ENCODE results near the gene FAM241A. TPM values are rescaled to one million over a fixed set of nuclear protein-coding genes. Genes with fewer than 3 reads are reported as not detected.

The FAM241A gene
- polyA plus RNA-seq, 2 of the 4 experiments (the other 2 are of a cell fraction) = 0.67 to 2.3 TPM

DNA sequence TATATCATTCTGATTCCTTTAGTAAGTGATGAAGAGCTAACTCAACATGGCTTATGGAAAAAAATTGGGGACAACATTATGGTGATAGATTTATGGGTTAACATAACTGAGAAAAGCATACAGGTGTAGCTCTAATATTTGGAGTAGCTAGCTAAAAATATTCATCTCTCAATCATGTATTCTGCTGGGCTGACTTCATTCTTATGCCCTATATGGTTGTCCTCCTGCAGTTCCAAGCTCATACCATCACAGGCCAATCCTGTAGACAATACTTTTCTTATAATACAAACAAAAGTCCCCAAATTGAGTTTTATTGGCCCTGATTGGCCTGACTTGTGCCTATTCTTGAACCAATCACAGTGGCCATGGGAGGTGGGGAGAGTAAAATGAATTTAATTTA, 6.7 kb upstream of the FAM241A start:
- TF ChIP-seq, protein P1, sequence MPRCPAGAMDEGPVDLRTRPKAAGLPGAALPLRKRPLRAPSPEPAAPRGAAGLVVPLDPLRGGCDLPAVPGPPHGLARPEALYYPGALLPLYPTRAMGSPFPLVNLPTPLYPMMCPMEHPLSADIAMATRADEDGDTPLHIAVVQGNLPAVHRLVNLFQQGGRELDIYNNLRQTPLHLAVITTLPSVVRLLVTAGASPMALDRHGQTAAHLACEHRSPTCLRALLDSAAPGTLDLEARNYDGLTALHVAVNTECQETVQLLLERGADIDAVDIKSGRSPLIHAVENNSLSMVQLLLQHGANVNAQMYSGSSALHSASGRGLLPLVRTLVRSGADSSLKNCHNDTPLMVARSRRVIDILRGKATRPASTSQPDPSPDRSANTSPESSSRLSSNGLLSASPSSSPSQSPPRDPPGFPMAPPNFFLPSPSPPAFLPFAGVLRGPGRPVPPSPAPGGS (IDR thresholded peaks at IDR 0.05) = no peak
- TF ChIP-seq, protein P2, sequence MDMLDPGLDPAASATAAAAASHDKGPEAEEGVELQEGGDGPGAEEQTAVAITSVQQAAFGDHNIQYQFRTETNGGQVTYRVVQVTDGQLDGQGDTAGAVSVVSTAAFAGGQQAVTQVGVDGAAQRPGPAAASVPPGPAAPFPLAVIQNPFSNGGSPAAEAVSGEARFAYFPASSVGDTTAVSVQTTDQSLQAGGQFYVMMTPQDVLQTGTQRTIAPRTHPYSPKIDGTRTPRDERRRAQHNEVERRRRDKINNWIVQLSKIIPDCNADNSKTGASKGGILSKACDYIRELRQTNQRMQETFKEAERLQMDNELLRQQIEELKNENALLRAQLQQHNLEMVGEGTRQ (IDR thresholded peaks at IDR 0.05) = no peak
- no peak for TF ChIP-seq KDM5A (IDR thresholded peaks at IDR 0.05)
- no peak for TF ChIP-seq ZSCAN20 (CRISPR knock-in tag; IDR thresholded peaks at IDR 0.05)
- TF ChIP-seq HOXA7 (CRISPR knock-in tag; IDR thresholded peaks at IDR 0.05) = no peak
- TF ChIP-seq MAZ (IDR thresholded peaks at IDR 0.05; ENCODE audit: borderline replicate concordance, low read depth, low read length) = no peak
- no peak for TF ChIP-seq SMC3 (IDR thresholded peaks at IDR 0.05)
- DNase-seq (ENCODE audit: low read depth in 1 of 2, low spot score in 1 of 2) (no peak), ATAC-seq (no peak), FAIRE-seq (no peak)
- H3K9me3 ChIP-seq = no peaks in the 10 kb centered on the region
- CTCF ChIA-PET = interaction anchor here (2.1 kb wide), 1 partner anchor 39 kb away, joined by 8 read pairs; no protein-coding TSS in a partner anchor
- H3K27ac ChIP-seq = no peak overlapping the region
- H3K4me3 ChIP-seq = no peak overlapping the region
- H3K4me2 ChIP-seq = no peak overlapping the region
- POLR2A ChIA-PET = no interaction called here
- H3K4me1 ChIP-seq = no peaks in the 10 kb centered on the region

DNA sequence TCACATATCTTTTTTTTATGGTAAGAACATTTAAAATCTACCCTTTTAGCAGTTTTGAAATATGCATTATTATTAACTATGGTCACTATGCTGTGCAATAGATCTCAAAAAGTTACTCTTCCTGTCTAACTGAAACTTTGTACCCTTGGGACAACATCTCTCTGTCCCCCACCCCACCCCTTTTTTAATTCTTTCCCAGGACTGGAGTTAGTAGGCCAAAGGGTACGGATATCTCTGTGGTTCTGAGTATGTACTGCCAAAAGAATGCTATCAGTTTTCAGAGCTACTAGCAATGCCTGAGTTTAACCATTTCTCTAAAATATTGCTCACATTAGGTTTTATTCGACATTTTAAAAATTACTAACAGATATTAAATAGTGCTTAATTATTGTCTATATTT, 4.7 kb upstream of the FAM241A start:
- POLR2A ChIA-PET = no interaction called here
- Histone ChIP-seq H3K27ac (no peak overlapping the region), H3K4me3 (no peak overlapping the region), H3K4me2 (no peak overlapping the region), H3K9me3 (no peaks in the 10 kb centered on the region), H3K4me1 (no peaks in the 10 kb centered on the region)
- DNase-seq (ENCODE audit: low read depth in 1 of 2, low spot score in 1 of 2) = no peak
- ATAC-seq = no peak
- no peak for FAIRE-seq
- TF ChIP-seq CHD4 (IDR thresholded peaks at IDR 0.05; ENCODE audit: borderline replicate concordance) = no peak
- TF ChIP-seq JUN (IDR thresholded peaks at IDR 0.05) = no peak
- no peak for TF ChIP-seq RFX5 (IDR thresholded peaks at IDR 0.05)
- TF ChIP-seq, protein P3, sequence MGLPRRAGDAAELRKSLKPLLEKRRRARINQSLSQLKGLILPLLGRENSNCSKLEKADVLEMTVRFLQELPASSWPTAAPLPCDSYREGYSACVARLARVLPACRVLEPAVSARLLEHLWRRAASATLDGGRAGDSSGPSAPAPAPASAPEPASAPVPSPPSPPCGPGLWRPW (IDR thresholded peaks at IDR 0.05) = no peak
- TF ChIP-seq NPAS2 (CRISPR knock-in tag; IDR thresholded peaks at IDR 0.05; ENCODE audit: borderline replicate concordance) = no peak
- no peak for TF ChIP-seq ZC3H11A (IDR thresholded peaks at IDR 0.05)
- no peak for TF ChIP-seq MYC (IDR thresholded peaks at IDR 0.05; ENCODE audit: borderline replicate concordance, low read length)
- no peak for TF ChIP-seq NFE2L2 (conservative IDR thresholded peaks at IDR 0.05; ENCODE audit: low read length)
- no peak for TF ChIP-seq TFCP2L1 (CRISPR knock-in tag; IDR thresholded peaks at IDR 0.05)
- no peak for TF ChIP-seq MAFK (IDR thresholded peaks at IDR 0.05; ENCODE audit: partially characterized antibody)
- TF ChIP-seq RAD21 (conservative IDR thresholded peaks at IDR 0.05 in 1 of 2, IDR thresholded peaks at IDR 0.05 in 1 of 2) = no peak
- TF ChIP-seq FOSB (CRISPR knock-in tag; IDR thresholded peaks at IDR 0.05) = no peak
- TF ChIP-seq FOSL2 (IDR thresholded peaks at IDR 0.05) = no peak
- TF ChIP-seq FOSL2 (CRISPR knock-in tag; IDR thresholded peaks at IDR 0.05) = no peak
- no peak for TF ChIP-seq MAZ (IDR thresholded peaks at IDR 0.05; ENCODE audit: borderline replicate concordance, low read depth, low read length)
- TF ChIP-seq EHMT2 (IDR thresholded peaks at IDR 0.05; ENCODE audit: low read depth) = no peak
- 85% methylated on average over 2 of the region's 2 CpGs for WGBS (ENCODE audit: missing lambda C conversion rate)
- CTCF ChIA-PET = interaction anchor here (2.1 kb wide), 1 partner anchor 41 kb away, joined by 8 read pairs; no protein-coding TSS in a partner anchor

DNA sequence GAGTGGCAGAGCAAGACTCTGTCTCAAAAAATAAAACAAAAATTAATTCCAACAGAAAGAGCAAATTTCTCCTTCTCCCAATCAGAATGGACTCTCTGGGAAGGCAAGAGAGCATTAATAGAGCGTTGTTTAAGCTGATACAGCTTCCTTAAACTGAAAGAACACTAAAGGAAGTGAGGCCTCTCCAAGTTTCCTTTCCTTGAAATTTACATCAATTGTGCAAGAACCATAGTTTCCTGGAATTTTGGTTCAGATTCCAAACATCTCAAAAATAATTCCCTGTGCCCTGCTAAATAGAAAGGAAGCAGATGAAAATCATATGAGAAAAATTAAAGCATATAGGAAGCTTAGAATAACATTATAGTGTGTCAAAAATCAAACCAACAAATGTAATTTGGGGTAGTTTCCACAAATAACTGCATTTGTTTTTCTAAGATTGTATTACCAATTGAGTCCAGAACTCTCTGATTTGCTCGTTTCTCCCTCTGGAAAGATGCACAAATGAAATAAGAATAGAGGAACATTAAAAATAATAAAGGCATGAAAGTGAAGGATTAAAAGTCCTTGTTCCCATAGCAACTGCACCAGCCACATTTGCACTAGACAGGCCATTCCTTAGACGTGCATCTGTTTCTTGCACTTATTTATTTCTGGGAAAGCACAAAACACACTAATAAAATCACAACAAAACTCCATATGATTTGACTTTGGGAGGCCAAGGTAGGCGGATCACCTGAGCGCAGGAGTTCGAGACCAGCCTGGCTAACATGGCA, 3.7 kb upstream of the FAM241A start:
- no peak for DNase-seq (ENCODE audit: low read depth in 1 of 2, low spot score in 1 of 2)
- H3K27ac ChIP-seq = no peak overlapping the region
- H3K9me3 ChIP-seq = no peaks in the 10 kb centered on the region
- no peak for ATAC-seq
- H3K4me1 ChIP-seq = 0 out of 3 replicates have a peak, but pooled peaks cover 2% of the 10 kb centered on the region
- WGBS (ENCODE audit: missing lambda C conversion rate) = 69% methylated on average over 6 of the region's 6 CpGs
- H3K4me3 ChIP-seq = no peak overlapping the region
- POLR2A ChIA-PET = no interaction called here
- no peak for FAIRE-seq
- H3K4me2 ChIP-seq = no peak overlapping the region
- CTCF ChIA-PET = interaction anchor here (1.1 kb wide), 1 partner anchor 42 kb away, joined by 3 read pairs; no protein-coding TSS in a partner anchor
- no peak for TF ChIP-seq RCOR1 (IDR thresholded peaks at IDR 0.05; ENCODE audit: low read depth, low read length)
- no peak for TF ChIP-seq HEYL (CRISPR knock-in tag; IDR thresholded peaks at IDR 0.05)
- TF ChIP-seq, protein P1 (IDR thresholded peaks at IDR 0.05) = no peak
- no peak for TF ChIP-seq TP53 (CRISPR knock-in tag; IDR thresholded peaks at IDR 0.05)
- TF ChIP-seq ZFP36 (IDR thresholded peaks at IDR 0.05; ENCODE audit: borderline replicate concordance, partially characterized antibody) = no peak
- no peak for TF ChIP-seq RFX5 (IDR thresholded peaks at IDR 0.05)
- no peak for TF ChIP-seq GATA3 (IDR thresholded peaks at IDR 0.05; ENCODE audit: borderline replicate concordance)
- no peak for TF ChIP-seq ZC3H11A (IDR thresholded peaks at IDR 0.05)
- TF ChIP-seq SREBF2 (IDR thresholded peaks at IDR 0.05) = no peak
- TF ChIP-seq MAFK (IDR thresholded peaks at IDR 0.05; ENCODE audit: partially characterized antibody) = no peak
- TF ChIP-seq ZNF302 (CRISPR knock-in tag; IDR thresholded peaks at IDR 0.05) = no peak
- TF ChIP-seq, protein P4, sequence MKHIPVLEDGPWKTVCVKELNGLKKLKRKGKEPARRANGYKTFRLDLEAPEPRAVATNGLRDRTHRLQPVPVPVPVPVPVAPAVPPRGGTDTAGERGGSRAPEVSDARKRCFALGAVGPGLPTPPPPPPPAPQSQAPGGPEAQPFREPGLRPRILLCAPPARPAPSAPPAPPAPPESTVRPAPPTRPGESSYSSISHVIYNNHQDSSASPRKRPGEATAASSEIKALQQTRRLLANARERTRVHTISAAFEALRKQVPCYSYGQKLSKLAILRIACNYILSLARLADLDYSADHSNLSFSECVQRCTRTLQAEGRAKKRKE (CRISPR knock-in tag; IDR thresholded peaks at IDR 0.05; ENCODE audit: low read depth) = no peak
- no peak for TF ChIP-seq BHLHE40 (IDR thresholded peaks at IDR 0.05; ENCODE audit: low read depth, low read length)
- TF ChIP-seq SMC3 (IDR thresholded peaks at IDR 0.05) = no peak
- TF ChIP-seq HOXA7 (CRISPR knock-in tag; IDR thresholded peaks at IDR 0.05) = no peak

All from A549 (cell line).